GM11168 (cell line): ENCODE measurements around the gene PIK3R2.

ENCODE experiments used
- in situ Hi-C: fragments of 300-500 bp; cut with MboI; formaldehyde crosslinking; loops from one replicate; pipeline ENCODE4 v1.12.0; 2022; ENCODE audit warnings: low sequenced_read_pairs; ENCODE audit not compliant: unreplicated experiment

The PIK3R2 gene

GRCh38 chr19:18122860-18123795 lies 29.8 kb upstream of the PIK3R2 start:
- in situ Hi-C loops: no loop called here

- in situ Hi-C loops: no loop called here
Measured at GRCh38 chr19:18123819-18124218, 29.1 kb upstream of the PIK3R2 start.

GRCh38 chr19:18126097-18126496 lies 26.9 kb upstream of the PIK3R2 start:
- in situ Hi-C loops: no loop called here

- in situ Hi-C loops: no loop called here
Measured at GRCh38 chr19:18128044-18128443, 24.9 kb upstream of the PIK3R2 start.

GRCh38 chr19:18128805-18129204 lies 24.2 kb upstream of the PIK3R2 start:
- in situ Hi-C loops: no loop called here

GRCh38 chr19:18130523-18131242 lies 22.3 kb upstream of the PIK3R2 start:
- in situ Hi-C loops: no loop called here

GRCh38 chr19:18131841-18132596 lies 20.9 kb upstream of the PIK3R2 start:
- in situ Hi-C loops: no loop called here

GRCh38 chr19:18135712-18136584 lies 17.0 kb upstream of the PIK3R2 start:
- in situ Hi-C loops: no loop called here

GRCh38 chr19:18137242-18137641 lies 15.7 kb upstream of the PIK3R2 start:
- in situ Hi-C loops: no loop called here

GRCh38 chr19:18137657-18138339 lies 15.2 kb upstream of the PIK3R2 start:
- in situ Hi-C loops: no loop called here

GRCh38 chr19:18140473-18140872 lies 12.5 kb upstream of the PIK3R2 start:
- in situ Hi-C loops: no loop called here

GRCh38 chr19:18141031-18141430 lies 11.9 kb upstream of the PIK3R2 start:
- in situ Hi-C loops: no loop called here

GRCh38 chr19:18143902-18144301 lies 9.1 kb upstream of the PIK3R2 start:
- in situ Hi-C loops: no loop called here

- in situ Hi-C loops: no loop called here
Measured at GRCh38 chr19:18144361-18144760, 8.6 kb upstream of the PIK3R2 start.

GRCh38 chr19:18144906-18145305 lies 8.1 kb upstream of the PIK3R2 start:
- in situ Hi-C loops: no loop called here

- in situ Hi-C loops: no loop called here
Measured at GRCh38 chr19:18145391-18145999, 7.5 kb upstream of the PIK3R2 start.

- in situ Hi-C loops: no loop called here
Measured at GRCh38 chr19:18147396-18147795, 5.6 kb upstream of the PIK3R2 start.

- in situ Hi-C loops: no loop called here
Measured at GRCh38 chr19:18149596-18149975, 3.4 kb upstream of the PIK3R2 start.
